GM10266 (cell line): ENCODE results near the gene SMPD4.
"Not testable (repeated sequence)": the region's sequence is repeated elsewhere in the genome, so short reads cannot be mapped to it uniquely, and the experiment has no call there.

Experiments
- DNase-seq: peaks from one replicate; pipeline ENCODE4 v3.0.0; 2012; ENCODE audit errors: extremely low spot score
- TF ChIP-seq, protein P1 (sequence below): IDR thresholded peaks from 2 replicates; pipeline ENCODE4 v1.5.1; 2012; ENCODE audit warnings: mild to moderate bottlenecking, low read depth; ENCODE audit not compliant: control insufficient read depth, insufficient read depth; ENCODE audit errors: missing control alignments

The SMPD4 gene

DNA sequence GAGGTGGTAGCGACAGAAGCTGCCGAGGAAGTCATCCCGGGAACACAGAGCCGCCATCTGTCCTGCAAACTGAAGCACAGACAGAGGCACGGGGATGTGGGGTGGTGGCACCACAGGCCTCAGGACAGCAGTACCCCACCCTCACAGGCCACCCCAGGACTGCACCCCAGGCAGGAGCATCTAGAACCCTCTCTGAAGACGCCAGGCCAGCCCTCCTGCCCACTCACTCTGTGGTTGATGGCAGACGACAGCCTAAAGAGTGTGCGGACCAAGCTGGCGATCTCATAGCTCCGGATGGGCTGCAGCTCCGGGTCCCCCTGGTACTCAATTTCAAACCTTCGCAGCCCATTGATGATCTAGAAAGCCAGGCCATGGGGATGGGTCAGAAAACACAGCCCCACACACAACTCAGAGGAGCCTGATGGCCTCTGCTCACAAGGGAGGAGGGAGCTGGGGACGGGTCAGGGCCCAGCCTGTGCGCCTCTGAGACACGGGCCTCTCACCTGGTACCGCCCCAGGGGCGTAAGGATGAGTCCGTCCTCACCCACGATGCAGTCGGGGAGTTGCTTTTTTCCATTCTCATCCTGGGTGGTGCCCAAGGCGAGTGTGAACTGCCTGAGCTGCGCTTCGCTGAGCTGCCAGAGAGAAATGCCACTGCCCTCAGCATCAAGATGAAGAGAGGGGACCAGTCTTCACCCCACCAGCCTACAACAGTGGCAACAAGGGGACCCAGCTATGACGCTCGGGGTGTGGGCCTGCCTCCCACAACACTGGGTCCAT is 28.4 kb downstream of the SMPD4 start:
- TF ChIP-seq, protein P1, sequence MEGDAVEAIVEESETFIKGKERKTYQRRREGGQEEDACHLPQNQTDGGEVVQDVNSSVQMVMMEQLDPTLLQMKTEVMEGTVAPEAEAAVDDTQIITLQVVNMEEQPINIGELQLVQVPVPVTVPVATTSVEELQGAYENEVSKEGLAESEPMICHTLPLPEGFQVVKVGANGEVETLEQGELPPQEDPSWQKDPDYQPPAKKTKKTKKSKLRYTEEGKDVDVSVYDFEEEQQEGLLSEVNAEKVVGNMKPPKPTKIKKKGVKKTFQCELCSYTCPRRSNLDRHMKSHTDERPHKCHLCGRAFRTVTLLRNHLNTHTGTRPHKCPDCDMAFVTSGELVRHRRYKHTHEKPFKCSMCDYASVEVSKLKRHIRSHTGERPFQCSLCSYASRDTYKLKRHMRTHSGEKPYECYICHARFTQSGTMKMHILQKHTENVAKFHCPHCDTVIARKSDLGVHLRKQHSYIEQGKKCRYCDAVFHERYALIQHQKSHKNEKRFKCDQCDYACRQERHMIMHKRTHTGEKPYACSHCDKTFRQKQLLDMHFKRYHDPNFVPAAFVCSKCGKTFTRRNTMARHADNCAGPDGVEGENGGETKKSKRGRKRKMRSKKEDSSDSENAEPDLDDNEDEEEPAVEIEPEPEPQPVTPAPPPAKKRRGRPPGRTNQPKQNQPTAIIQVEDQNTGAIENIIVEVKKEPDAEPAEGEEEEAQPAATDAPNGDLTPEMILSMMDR, result no peak
- DNase-seq, result no peak

DNA sequence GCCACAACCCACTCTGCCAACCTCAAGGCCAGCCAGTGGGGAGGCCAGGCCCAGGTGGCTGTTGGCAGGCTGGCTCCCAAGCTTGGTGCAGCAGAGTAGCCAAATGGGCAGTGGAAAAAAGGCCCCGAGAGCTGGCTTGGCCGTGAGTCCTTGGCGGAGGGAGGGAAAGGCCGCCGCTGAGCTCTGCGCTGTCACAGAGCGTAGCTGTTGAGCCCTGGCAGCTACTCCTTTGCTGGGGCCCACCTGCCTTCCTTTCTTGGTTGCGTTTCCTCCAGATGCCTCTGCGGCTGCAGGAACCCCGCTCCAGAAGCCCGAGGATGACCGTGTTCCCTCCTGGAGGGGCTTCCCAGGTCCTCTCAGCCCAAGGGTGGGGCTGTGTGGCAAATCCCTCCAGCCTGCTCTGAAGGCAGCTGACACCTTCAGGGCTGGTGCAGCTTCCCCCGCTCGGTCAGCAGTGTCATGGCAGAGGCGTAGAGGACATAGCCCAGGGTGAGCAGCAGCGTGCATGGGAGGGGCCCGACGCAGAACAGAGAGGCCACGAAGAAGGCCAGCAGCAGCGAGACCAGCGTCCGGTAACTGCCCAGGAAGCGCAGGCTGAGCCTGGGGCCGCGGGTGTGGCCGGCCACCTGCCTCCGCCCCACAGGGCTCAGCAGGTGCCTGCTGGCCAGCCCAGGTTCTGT is 29.1 kb downstream of the SMPD4 start:
- DNase-seq, result not testable (repeated sequence)

DNA sequence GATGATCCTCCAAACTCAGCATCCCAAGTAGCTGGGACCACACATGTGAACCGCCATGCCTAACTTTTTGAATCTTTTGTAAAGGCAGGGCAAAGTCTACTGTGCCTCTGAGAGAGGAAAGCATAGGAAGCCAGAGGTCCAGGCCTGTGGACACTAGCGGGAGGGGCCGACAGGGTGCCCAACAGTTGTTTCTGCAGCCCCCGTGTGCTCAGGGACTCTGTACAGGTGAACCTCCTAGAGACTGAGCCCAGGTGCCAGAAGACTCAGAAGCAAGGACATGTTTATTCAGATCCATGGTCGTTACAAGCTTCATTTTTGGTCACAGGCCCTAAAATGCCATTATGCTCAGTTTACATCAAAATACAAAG is 30.3 kb downstream of the SMPD4 start:
- not testable (repeated sequence) for DNase-seq

DNA sequence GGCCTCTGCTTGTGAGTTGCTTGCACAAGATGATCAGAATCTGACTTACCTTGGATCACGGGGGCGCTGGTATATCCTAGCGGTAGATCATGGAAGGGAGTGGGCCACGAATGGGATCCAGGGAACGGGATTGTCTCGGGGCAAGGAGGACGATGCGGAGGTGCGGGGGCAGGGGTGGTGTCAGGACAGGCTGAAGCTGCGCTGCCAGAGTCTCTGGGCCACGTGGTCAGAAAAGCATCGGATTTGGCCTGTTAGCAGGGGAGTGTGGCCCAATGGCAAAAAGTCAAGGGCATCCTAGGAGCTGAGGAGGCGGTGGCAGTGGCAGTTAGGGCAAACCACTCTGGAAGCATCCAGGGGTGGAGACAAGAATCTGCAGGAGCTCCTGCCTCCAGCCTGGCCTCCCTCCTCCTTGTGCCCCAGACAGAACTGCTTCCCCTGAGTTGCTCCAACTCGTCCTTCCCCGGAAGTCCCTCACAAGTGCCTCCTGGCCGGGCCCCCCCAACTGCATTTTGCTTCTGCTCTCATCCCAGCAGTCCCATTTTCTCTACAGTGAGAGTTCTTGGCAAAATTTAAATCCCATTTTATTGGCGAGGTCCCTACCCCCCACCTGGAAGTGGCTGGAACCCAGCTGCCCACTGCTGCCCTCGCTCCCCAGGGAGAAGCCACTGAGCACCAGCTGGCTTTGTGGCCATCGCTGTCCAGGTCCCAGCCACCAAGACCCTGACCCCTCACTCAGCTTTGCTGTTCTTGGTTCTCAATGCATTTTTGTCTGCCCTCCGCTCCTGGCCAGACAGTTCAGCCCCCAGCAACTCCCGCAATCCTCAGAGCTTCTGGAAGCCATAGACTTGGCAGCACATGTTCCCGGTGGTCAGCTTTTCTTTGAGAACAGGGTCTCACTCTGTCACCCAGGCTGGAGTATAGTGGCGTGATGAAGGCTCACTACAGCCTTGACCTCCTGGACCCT is 30.9 kb downstream of the SMPD4 start:
- TF ChIP-seq, protein P1, result no peak
- no peak for DNase-seq

DNA sequence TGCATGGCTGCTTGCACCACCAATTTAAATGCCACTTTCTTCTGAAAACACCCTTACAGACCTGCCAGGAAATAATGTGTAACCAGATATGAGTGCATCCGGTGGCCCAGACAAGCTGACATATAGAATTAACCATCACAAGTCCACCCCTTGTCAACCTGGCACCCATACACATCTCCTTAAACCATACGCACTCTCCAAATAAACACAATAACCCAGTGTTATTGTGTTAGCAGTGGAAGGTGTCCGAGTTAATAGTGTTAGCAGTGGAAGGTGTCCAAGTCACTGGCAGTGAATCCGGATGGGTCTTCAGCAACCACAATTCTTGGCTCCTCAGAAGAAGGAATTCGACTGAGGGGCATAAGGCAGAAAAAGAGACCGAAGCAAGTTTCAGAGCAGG is 32.9 kb downstream of the SMPD4 start:
- not testable (repeated sequence) for DNase-seq

DNA sequence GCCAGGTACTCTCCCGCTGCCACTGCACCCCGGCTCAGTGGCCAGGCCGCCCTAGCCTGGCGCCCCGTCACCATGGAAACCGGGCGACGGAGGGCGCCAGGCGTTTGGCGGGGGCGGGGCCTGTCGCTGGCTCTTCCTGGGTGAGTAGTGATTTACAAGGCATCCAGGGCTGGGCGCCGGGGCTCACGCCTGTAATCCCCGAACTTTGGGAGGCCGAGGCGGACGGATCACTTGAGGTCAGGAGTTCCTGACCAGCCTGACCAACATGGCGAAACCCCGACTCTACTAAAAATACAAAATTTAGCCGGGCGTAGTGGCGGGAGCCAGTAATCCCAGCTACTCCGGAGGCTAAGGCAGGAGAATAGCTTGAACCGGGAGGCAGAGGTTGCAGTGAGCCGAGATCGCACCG is 36.4 kb downstream of the SMPD4 start, which contains the start of gene CCDC74B:
TSS of gene CCDC74B (minus strand) at position 107 of the 409 bp plus-strand sequence. CDS start 116 bp downstream, outside the sequence.
- not testable (repeated sequence) for DNase-seq

DNA sequence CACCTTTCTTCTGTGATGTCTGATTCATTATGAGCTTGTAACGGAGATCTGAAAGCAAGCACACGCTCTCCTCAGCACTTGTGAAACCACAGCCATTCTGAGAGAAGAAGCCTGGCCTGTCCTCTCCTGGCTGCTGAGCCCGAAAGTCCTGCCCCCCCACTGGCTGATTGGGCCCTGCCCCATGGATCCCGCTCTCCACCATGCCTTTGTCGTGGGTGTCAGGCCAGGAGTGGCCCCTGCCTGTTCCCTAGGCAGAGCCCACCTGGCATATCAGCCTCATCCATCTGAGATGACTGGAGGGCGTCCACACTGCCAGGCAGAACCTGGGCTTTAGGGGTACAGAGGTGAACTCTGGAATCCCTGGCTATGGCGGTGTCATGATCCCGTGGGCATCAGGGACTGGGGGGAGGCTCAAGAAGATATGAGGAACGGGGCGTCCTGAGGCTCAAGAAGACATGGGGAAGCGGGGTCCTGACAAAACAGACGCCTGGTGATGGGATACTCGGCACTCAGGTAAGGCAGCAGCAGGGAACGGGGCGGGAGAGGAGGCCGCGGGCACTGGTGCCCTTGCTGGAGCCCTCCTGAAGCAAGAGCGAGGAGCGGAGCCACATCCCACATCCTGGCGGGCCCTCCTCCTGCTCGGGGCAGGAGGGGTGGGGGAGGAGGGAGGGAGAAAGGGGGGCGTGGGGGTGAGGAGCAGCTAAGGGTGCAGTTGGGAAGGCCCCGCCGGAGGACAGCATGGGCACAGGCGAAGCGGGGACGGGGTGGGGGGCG is 37.9 kb downstream of the SMPD4 start:
- not testable (repeated sequence) for DNase-seq

DNA sequence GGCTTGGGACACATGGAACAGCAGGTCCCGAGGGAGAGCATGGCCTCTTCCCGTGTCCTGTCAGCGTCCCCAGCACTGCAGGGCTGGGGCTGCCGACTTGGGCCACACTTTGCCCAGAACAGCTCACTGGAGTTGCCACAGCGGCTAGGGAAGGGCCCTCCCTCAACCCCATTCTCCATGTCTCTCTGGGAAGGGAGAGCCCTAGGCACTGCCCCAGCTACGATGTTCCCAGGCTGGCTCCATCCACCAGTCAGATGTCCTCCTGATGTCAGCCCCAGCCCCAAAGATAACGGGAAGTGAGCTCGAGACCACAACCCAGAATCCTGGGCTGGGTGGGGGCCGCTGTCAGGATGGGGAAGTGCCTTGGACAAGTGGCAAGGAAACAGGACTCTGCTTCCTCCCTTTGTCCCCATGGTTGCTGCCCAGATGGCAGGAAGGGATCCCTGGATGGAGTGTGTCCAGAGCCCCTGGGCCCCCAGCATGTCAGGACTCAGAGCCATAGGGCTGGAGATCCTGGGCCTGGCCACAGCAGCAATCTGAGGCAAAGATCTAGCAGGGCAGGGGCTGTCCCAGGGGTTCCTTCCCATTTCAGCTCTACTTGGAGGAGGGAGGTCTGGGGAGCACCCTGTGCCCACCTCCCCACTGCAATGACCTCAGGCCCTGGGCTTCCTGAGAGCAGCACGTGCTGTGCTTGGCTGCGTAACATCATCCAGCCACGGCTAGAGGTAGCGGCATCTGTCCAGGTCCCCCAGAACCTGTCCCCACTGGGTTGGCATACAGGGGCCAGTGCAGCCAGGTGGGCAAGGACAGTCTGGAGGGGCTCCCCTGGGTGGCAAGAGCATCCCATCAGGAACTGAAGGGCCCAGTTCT is 38.8 kb downstream of the SMPD4 start:
- DNase-seq, result not testable (repeated sequence)

DNA sequence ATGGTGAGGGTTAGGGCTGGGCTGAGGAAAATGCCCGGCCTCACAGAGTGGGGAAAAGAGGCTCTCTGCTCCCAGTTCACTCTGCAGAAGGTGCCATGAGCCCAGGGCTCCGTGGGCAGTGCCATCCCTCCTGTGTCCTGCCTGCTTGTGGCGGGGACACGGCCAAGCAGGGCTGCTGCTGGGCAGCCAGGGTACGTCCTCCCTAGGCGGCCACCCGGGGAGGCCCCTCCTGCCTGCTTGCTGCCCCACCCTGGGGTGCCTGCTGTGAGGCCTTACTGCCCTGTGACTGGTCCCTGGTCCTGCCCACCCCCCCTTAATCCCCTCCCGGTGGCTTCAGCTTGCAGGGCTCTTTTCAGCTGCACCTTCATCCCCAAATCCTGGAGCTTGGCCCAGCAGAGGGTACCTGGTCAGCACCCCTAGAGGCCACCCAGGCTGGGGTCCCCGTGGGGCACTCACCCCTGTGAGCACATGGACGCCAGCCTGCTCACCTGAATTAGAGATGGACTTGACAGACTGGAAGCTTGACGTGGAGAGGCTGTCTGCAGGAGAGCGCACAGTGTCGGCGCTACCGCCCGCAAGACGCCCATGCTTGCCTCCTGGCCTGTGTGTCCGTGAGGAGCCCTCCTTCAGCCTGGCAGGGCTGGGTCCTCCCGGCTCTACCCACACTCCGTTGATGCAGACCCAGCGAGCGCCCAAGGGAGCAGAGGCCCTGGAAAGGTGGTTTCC is 39.6 kb downstream of the SMPD4 start:
- not testable (repeated sequence) for DNase-seq

DNA sequence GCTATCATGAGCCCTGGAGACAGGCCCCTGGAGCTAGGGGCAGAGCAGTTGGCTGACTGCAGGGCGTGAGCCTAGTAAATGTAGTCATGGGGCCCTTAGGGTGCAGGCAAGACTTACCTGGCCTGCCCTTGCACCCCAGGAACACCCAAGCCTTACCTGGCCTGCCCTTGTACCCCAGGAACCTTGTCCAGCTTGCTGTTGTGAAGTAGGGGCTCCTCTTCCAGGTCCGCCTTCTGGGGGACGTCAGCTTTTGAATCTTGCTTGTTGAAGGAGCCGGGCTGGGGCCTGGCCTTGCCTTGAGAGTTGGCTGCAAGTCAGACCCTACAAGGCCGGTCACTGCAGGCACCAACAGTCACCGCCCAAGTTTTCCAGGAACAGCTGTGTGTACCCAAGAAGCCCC is 40.4 kb downstream of the SMPD4 start:
- DNase-seq, result not testable (repeated sequence)

DNA sequence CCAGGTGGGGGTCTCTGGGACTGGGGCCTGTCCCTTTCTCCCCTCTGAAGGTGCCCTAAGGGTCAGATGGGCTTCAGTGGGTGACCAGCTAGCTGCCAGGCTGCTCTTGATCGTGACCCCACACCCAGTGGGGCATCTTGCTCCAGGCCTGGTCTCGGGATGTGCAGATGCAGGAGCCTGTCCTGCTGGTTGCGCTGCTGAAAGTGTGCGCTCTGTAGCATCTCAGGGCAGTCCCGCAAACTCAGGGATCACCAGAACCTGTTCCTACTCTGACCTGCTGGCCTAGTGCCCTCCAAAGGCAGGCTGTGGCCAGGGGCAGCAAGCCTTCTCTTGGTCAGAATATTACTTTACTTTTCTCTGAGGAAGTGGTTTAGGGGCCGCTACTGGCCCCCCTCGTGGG is 40.9 kb downstream of the SMPD4 start:
- DNase-seq, result not testable (repeated sequence)

DNA sequence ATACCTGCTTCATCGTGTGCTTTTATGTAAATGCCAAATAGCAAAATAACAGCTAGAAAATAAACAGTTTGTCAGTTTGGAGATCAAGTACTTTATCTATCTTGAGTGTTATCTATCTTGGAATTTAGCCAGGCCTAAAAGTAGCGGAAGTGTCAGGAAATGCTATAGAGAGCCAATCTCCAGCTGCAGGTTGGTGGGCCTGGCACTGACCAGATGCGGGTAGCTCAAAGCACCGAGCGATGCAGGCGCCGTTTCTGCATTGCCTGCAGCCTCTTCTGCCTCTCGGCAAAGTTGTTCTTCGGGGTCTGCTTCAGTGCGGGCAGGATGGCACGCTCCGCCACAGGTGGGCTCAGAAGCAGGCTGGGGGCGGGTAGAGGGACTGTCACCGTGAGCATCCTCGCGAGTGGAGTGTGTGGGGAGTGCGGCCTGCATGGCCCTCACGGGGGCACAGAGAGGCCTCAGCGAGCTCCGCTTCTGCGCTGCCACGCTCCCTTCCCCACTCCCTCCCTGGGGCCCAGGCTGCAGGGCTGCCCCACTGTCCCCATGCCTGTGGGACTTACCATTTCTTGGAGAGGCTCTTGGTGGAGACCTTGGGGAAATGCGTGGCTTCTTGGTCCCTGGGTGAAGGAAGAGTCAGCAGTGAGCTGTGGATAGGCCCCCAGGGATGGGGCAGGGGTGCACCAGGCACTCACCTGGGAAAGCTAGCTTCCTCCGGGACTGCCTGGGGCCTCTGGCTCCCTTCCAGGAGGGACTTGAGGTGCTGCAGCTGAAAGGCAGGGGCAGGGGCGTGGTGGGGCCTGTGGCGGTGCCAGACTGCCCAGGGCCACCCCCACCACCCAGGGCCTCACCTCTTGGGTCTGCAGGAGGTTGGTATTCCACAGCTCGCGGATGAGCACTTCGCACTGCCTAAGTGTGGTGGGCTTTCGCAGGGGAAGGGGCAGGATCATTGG is 41.8 kb downstream of the SMPD4 start:
- not testable (repeated sequence) for DNase-seq

DNA sequence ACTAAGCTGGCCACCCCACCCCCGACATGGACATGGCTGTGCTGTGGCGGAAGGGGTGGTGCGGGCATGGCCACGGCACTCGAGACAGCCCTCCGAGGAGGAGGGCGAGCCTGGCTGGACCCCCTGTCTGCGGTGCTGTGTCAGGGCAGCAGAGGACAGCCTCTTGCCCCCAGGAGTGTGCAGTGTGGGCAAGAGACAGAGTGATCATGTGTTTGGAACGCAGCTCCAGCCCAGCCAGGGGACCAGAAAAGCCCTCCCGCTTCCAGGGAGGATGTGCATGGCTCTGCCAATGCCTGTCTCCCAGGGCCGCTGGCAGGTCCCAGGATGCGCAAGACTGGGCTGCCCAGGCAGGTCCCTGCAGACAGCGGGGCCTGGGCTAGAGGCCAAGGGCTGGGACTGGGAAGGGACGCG is 42.6 kb downstream of the SMPD4 start:
- DNase-seq, result not testable (repeated sequence)

DNA sequence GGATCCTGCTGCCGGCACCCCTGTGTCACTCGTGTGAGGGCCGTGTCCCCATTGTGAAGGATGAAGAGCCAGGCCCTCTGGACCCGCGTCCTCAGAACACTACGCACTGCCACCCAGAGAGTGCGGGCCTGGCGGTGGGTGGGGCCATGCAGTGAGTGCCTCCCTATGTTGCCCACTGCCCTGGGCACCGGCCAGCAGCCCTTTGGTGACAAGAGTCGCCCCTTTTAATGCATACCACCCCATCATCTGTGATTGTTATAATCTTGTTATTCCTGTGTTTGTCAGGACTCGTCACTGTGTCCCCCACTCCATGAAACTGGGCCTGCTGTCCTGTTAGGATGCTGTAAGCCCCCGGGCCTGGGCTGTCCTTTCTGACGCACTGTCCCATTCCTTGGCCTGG is 43.1 kb downstream of the SMPD4 start:
- DNase-seq, result not testable (repeated sequence)
